Skeletal muscle satellite cell (primary cell): Measurements from ENCODE around the gene ACTL7B.
"Not testable (repeated sequence)": the region's sequence is repeated elsewhere in the genome, so short reads cannot be mapped to it uniquely, and the experiment has no call there.

Experiments used
- H3K27me3 ChIP-seq: 2 replicates; pipeline ENCODE4 v1.7.0; 2013; ENCODE audit warnings: low read length; ENCODE audit not compliant: control insufficient read depth, insufficient read depth
- H3K36me3 ChIP-seq: 2 replicates; pipeline ENCODE4 v1.7.0; 2013; ENCODE audit warnings: mild to moderate bottlenecking, control low read depth, low read length; ENCODE audit not compliant: insufficient read depth
- H3K4me1 ChIP-seq: 2 replicates; pipeline ENCODE4 v1.7.0; 2013; ENCODE audit warnings: low read length; ENCODE audit not compliant: control insufficient read depth, insufficient read depth
- H3K4me2 ChIP-seq: 2 replicates; pipeline ENCODE4 v1.7.0; 2013; ENCODE audit warnings: mild to moderate bottlenecking, low read length
- H3K4me3 ChIP-seq: 2 replicates; pipeline ENCODE4 v1.7.0; 2013; ENCODE audit warnings: low read length
- H3K9ac ChIP-seq: 2 replicates; pipeline ENCODE4 v1.7.0; 2013; ENCODE audit warnings: mild to moderate bottlenecking, low read depth, low read length, moderate library complexity
- H3K9me3 ChIP-seq: replicated peaks from 2 replicates; pipeline ENCODE4 v1.7.0; 2013; ENCODE audit warnings: mild to moderate bottlenecking, control low read depth, low read length

ACTL7B gene

GRCh38 chr9:108854641-108855528 is 901 bp downstream of the ACTL7B start:
- Histone ChIP-seq H3K4me1 (no peaks in the 10 kb centered on the region), H3K4me2 (peak overlapping the region; percentile 17), H3K4me3 (no peak overlapping the region), H3K36me3 (no peaks in the 10 kb centered on the region), H3K9me3 (no peaks in the 10 kb centered on the region), H3K27me3 (peaks cover 13% of the 10 kb centered on the region), H3K9ac (no peak overlapping the region)

GRCh38 chr9:108854094-108854493 is 1.7 kb downstream of the ACTL7B start:
- H3K9ac ChIP-seq = no peak overlapping the region
- H3K4me1 ChIP-seq = no peaks in the 10 kb centered on the region
- H3K27me3 ChIP-seq = peaks cover 13% of the 10 kb centered on the region
- no peaks in the 10 kb centered on the region for H3K36me3 ChIP-seq
- H3K4me3 ChIP-seq = no peak overlapping the region
- H3K9me3 ChIP-seq = no peaks in the 10 kb centered on the region
- no peak overlapping the region for H3K4me2 ChIP-seq

GRCh38 chr9:108852079-108852478 is 3.7 kb downstream of the ACTL7B start:
- H3K9me3 ChIP-seq = no peaks in the 10 kb centered on the region
- H3K4me3 ChIP-seq = no peak overlapping the region
- no peaks in the 10 kb centered on the region for H3K36me3 ChIP-seq
- no peaks in the 10 kb centered on the region for H3K4me1 ChIP-seq
- no peak overlapping the region for H3K4me2 ChIP-seq
- peaks cover 13% of the 10 kb centered on the region for H3K27me3 ChIP-seq
- H3K9ac ChIP-seq = no peak overlapping the region

- Histone ChIP-seq H3K9me3 (no peaks in the 10 kb centered on the region), H3K4me2 (no peak overlapping the region), H3K36me3 (no peaks in the 10 kb centered on the region)
Observed at GRCh38 chr9:108851138-108851537, 4.6 kb downstream of the ACTL7B start.

GRCh38 chr9:108850293-108850897 is 5.4 kb downstream of the ACTL7B start:
- Histone ChIP-seq H3K9me3 (no peaks in the 10 kb centered on the region), H3K4me1 (no peaks in the 10 kb centered on the region), H3K4me2 (no peak overlapping the region), H3K9ac (no peak overlapping the region), H3K4me3 (no peak overlapping the region), H3K36me3 (no peaks in the 10 kb centered on the region), H3K27me3 (peaks cover 13% of the 10 kb centered on the region)

More at GRCh38 chr9:108851138-108851537, 4.6 kb downstream of the ACTL7B start:
- Histone ChIP-seq H3K4me3 (no peak overlapping the region), H3K27me3 (peaks cover 13% of the 10 kb centered on the region), H3K9ac (no peak overlapping the region), H3K4me1 (no peaks in the 10 kb centered on the region)

- H3K9ac ChIP-seq, H3K4me3 ChIP-seq, H3K36me3 ChIP-seq, H3K4me2 ChIP-seq, H3K4me1 ChIP-seq, H3K9me3 ChIP-seq: not testable (repeated sequence)
- peaks cover 18% of the 10 kb centered on the region for H3K27me3 ChIP-seq
Observed at GRCh38 chr9:108848296-108848695, 7.5 kb downstream of the ACTL7B start.

- no peak overlapping the region for H3K4me3 ChIP-seq
- no peak overlapping the region for H3K4me2 ChIP-seq
- H3K9me3 ChIP-seq = no peaks in the 10 kb centered on the region
- no peaks in the 10 kb centered on the region for H3K4me1 ChIP-seq
- no peak overlapping the region for H3K9ac ChIP-seq
- H3K36me3 ChIP-seq = no peaks in the 10 kb centered on the region
- peaks cover 8% of the 10 kb centered on the region for H3K27me3 ChIP-seq
Observed at GRCh38 chr9:108845947-108846346, 9.8 kb downstream of the ACTL7B start.

GRCh38 chr9:108845507-108845906 is 10.3 kb downstream of the ACTL7B start:
- Histone ChIP-seq H3K36me3 (no peaks in the 10 kb centered on the region), H3K4me2 (no peak overlapping the region), H3K9ac (no peak overlapping the region), H3K4me3 (no peak overlapping the region), H3K4me1 (no peaks in the 10 kb centered on the region), H3K9me3 (no peaks in the 10 kb centered on the region), H3K27me3 (peaks cover 5% of the 10 kb centered on the region)

GRCh38 chr9:108844856-108845255 is 10.9 kb downstream of the ACTL7B start:
- H3K27me3 ChIP-seq = peaks cover 5% of the 10 kb centered on the region
- H3K4me1 ChIP-seq = no peaks in the 10 kb centered on the region
- no peak overlapping the region for H3K4me2 ChIP-seq
- H3K36me3 ChIP-seq = no peaks in the 10 kb centered on the region
- H3K9me3 ChIP-seq = no peaks in the 10 kb centered on the region
- H3K9ac ChIP-seq = no peak overlapping the region
- H3K4me3 ChIP-seq = no peak overlapping the region

GRCh38 chr9:108844391-108844790 is 11.4 kb downstream of the ACTL7B start:
- H3K4me1 ChIP-seq = no peaks in the 10 kb centered on the region
- H3K4me2 ChIP-seq = no peak overlapping the region
- peaks cover 5% of the 10 kb centered on the region for H3K27me3 ChIP-seq
- H3K9me3 ChIP-seq = no peaks in the 10 kb centered on the region
- H3K9ac ChIP-seq = no peak overlapping the region
- no peaks in the 10 kb centered on the region for H3K36me3 ChIP-seq
- no peak overlapping the region for H3K4me3 ChIP-seq

GRCh38 chr9:108842610-108843295 is 13.0 kb downstream of the ACTL7B start:
- H3K4me3 ChIP-seq = no peak overlapping the region

More at GRCh38 chr9:108842610-108843295, 13.0 kb downstream of the ACTL7B start:
- Histone ChIP-seq H3K36me3 (no peaks in the 10 kb centered on the region), H3K9me3 (no peaks in the 10 kb centered on the region), H3K4me1 (no peaks in the 10 kb centered on the region), H3K9ac (no peak overlapping the region), H3K4me2 (no peak overlapping the region), H3K27me3 (peaks cover 5% of the 10 kb centered on the region)
